ENCODE measurements around the gene ADARB2.

ADARB2 gene

DNA sequence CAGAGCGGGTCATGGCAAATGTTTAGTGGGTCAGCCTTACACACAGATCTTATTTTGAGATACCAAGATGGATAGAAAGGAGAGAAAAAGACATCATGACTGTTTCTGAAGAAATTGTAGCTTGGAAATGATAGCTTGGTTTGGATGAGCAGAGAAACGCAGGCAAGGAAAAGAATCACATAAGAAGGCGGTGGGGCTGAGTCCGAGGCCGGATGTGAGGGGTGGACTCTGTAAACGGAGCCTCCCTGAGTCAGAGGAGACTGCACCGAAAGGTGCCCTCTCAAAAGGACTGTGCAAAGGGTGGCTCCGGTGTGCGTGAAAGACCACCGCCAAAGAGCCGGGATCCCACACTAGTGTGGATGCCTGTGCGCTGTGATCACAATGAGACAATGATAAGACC, 53.7 kb downstream of the ADARB2 start:
- DNase-seq: no peak

DNA sequence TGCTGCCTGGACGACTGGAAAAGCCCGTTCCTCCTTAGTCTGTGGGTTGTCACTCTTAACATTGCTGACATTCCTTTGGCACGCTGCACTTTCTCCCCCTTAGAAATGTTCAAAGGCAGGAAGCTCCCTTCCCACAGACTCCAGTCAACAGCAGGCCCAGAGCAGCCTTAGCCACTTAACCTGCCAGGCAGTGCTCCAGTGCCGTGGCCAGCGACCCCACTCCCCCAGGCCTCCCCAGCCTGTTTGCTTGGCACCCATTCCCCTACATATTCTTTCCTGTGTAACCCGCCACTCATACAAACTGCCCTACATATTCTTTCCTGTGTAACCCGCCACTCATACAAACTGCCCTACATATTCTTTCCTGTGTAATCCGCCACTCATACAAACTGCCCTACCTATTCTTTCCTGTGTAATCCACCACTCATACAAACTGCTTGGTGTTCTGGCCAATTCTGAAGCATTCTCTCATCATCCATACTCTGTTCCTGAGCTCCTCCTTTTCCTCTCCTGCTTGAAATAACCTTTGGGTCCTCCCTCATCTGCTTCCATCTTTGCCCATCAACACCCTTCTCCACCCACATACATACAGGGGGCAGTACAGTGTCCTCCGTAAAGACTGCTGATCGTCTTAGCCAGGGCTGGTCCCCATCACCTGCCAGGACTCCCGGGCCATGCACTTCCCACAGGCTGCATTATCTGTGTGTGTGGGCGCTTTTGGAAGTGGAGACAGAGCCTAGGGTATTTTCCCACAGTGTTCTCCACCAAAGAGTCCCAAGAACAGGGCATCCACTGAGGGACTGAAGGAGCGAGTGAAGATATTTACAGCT, 57.3 kb downstream of the ADARB2 start:
- DNase-seq: no peak

DNA sequence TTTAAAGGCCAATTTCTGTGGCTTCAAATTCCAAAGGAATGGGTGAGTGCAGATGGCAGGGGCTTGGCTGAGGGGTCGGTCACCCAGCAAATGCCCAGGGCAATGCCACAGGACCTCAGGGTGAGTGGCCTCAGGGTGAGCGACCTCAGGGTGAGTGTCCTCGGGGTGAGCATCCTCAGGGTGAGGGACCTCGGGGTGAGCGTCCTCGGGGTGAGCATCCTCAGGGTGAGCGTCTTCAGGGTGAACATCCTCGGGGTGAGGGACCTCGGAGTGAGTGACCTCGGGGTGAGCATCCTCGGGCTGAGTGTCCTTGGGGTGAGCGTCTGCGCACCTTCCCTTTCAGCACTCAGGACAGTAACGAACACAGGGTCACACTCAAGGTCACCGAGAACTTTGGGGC, 59.2 kb downstream of the ADARB2 start:
- no peak for DNase-seq

DNA sequence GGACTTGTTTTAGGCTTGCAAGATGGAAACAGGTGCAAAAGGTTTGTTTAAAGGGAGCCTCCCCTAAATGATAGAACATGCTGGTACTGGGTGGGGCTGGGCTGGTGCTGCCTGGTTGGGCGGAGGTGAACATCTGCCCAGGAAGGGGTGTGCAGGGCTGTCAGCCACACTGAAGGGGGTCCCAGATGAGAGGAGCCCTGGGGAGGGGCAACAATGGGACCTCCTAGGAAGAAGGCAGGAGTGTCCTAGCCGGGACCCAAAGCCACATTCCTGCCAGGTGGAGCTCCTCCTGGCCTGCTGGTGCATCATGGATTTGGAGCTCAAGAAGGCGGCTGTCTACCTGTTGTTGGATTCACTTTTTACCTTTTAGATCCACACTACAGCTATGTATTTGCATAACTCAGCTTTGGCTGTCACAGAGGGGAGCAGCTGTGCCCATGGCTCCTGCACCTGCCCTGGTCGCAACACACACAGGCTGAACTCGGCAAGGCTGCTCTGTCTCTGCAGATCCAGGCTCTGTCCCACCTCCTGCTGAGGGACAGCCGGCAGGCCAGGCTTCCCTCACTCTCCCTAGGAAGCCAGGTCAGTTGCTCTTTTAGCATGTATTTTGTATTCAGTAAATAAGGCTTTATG, 59.9 kb downstream of the ADARB2 start:
- DNase-seq: peak; percentile 8 to 15

DNA sequence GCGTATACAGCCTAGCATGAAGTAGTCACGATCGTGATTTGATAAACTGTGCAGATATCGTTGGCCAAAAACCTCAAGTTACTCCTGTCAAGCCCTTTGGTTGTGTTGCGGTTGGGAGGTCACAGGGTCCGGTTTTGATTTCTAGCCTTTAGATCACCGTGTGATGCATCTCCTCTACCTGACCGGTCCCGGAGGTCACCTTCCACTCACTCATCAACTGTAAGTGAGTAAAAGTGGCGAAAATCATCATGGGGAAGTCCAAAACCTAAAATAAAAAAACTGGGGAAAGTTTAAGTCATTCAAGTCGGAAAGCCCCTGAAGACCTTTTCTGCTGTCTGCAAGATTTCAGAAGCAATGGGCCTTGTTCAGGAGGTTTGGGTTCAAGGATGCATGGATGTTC, 62.8 kb downstream of the ADARB2 start:
- no peak for DNase-seq

DNA sequence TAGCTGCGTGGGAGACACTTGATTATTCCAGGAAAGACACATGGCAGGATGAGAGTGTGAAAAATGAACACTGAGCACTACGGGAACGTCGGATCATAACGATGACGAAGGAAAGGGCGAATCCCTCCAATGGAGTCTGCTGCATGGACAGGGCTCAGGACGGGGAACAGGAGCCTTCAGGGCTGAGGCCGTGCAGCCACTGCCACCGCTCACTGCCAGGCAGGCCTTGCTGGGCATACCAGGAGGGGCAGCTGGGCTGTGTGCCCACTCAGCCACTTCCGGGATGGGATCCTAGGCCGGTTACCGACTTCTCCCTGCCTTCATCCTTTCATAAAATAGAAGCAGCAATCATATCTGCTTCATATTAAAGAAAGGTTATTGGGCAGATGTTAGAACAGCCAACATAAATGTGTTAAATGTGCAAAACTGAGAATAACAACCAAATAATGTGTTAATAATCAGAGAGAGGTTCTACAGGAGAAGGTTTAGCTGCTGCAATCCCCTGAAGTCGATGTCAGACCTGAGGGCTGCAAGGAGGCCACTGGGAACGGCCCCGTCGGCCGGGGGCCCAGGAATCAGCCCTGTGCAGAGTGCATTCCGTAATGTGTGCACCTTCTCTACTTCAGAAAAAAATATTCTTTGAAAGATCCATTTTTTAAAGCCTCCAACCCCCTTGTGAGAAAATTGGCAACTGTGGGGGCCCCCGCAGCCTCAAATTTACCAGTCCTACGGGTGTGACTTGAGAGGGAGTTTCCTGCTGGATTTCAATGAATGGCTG, 63.6 kb downstream of the ADARB2 start:
- DNase-seq: no peak

DNA sequence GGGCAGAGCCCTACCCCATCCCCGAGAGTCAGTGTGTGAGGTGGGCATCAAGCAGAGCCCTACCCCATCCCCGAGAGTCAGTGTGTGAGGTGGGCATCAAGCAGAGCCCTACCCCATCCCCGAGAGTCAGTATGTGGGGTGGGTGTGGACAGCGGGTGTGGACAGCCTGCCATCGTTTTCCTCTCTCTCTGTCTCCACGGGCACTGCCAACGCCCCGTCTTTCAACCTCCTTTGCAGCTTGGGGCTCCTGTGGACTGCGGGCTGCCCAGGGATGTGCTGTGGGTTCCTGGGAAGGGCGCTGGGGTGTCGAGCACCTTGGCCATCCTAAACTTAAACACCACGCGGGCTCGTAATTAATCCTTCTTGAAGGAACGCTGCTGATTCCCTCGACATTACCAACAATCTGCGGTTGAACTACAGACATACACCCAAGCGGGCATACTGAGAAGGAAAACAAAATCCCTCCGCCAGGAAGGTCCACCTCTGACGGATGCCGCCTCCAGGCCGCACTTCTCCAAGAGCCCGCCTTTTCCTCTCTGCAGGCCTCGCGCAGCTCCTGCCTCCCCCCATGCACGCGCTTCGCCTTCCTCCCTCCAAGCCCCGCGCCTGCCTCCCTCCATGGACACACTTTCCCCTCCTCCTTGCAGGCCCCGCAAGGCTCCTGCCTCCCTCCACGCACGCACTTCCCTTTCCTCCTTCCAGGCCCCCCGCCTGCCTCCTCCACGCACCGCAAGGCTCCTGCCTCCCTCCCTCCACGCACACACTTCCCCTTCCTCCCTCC, 65.1 kb downstream of the ADARB2 start:
- no peak for DNase-seq

DNA sequence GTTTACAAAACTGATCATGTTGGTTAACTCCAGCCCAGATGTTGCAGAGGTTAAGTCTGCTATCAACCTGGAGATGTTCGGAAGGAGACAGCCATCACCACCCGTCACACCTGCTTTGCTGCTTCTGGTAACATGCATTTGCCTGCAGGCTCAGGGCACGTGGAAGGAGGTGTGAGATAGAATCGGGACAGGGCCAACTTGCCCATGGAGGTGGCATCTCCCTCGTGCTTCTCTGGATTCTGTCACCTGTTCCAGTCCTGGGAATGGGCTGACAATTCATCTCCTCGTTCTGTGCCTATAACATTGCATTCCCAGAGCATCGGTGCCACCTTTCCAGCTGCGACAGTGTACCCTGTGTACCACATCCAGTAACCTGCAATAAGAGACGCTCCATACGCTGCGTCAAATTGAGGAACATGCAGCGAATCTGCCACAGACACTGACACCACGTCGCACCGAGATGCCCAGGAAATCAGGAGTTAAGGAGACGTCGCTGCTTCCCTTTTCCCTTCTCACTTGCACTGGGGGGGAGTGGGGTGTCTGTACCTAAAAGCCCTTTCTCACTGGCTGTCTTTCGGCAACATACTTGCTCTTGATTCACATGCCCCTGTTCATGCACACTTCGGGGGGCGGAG, 65.8 kb downstream of the ADARB2 start:
- no peak for DNase-seq

DNA sequence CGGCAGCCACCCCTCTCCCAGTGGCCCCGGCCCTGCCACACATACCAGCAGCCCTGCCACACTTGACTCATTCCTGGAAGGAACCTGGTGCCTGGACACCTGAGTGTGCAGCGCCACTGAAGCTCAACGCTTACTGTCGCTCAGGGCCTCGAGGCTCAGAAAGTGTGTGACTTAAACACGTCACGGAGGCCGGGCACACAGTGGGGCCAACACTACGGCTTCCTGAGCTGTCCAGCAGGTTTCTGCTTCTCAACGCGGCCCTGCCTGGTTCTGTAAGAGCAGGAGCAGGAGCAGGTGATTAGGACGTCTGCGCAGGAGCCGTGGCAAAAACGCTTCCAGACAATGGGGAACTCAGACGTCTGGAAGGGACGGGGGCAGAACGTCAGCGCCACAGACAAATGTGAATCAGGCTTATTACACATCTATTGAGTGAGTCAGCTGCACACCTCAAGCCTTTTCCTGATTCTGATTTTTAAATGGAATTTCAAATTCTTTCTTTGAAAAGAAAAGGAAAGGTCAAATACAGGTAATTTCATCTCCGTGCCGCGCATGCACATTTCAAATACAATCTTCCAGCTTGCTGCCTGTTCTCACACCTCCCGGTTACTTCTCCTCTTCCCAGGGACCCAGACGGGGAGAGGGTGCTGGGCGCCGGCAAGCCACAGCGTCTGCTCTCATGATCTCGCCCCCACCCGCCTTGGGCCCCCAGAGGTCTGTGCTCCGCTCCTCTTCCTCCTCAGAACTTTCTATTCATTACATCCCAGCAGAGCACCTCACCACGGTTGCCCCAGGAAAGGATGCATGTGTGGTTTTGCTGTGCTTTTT, 66.6 kb downstream of the ADARB2 start:
- no peak for DNase-seq

DNA sequence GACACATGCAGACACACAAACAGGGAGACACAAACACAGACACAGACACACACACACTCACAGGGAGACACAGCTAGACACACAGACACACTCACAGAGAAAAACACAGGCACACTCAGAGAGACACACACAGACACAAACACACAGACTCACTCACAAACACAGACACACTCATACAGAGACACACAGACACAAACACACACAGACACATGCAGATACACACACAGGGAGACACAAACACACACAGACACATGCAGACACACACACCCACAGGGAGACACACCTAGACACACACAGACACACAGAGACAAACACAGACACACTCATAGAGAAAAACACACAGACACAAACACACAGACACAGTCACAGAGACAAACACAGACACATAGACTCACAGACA, 67.9 kb downstream of the ADARB2 start:
- no peak for DNase-seq

DNA sequence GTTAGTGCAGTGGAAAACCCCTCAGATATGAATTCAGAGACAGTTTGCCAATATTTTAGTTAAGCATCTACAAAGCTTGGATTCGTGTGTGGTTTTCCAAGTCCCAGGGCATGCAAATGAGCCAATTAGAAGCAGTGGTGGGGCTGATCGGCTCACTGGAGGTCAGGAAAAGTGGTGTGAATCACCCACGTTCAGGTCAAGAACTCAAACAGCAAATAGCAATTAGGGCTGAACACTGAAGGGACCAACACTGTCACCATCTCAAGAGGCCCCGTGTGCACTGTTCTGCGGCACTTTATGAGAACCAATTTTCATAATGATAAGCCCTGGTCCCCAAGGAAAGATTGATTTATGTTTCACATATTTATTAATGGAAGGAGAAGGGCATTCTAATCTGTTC, 68.9 kb downstream of the ADARB2 start:
- no peak for DNase-seq

DNA sequence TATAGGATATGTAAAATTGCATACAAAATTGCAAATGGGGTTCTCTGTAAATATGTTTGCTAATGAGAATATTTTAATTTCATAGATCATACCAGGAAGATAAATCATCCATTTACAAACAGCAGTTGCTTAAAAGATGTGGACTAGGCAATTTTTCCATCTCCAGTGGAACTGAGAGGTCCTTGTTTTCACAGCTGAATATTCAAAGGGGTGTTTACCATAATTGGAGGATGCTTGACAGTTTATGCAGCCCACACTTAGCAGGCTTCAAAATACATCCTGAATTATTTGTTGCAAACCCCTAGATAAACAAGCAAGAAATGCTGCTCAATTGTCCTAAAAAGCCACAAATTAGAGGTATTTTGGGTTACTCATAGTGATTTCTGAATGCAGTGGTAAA, 69.9 kb downstream of the ADARB2 start:
- DNase-seq: no peak

DNA sequence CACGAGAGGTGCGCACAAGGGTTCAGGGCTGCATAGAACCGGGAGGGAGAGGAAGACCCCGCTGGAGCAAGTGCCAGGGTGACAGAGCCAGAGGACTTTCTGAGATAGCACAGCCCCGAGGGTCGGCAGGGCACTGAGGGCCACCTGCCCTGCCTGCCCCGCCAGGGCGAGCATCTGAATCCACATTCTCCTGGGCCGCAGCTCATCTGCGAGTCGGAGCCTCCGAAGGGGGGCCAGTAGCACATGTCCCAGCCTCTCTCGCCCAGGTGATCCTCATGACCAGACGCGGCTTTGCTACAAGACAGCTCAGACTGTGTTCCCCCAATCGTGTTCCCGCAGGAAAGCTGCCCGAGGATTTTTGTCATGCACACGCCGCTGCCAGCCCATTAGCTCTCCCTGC, 71.2 kb downstream of the ADARB2 start:
- no peak for DNase-seq

DNA sequence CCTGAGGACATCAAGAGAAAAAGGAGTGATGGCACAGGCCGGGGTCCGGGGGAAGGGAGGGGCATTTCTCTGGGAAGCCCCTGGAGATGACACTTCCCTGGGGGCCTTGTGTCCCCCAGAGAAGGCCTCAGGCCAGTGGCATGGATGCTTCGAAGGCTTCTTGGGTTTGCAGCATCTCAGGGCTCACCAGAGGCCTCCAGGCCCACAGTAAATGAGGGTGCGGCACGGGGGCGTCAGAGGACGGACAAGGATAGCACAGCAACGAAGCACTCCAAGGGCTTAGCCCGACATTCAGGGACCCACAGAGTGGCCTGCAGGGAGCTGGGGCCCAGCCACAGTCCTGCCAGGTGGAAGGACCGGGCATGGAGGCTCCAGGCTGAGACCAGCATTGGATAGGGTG, 71.6 kb downstream of the ADARB2 start:
- no peak for DNase-seq

DNA sequence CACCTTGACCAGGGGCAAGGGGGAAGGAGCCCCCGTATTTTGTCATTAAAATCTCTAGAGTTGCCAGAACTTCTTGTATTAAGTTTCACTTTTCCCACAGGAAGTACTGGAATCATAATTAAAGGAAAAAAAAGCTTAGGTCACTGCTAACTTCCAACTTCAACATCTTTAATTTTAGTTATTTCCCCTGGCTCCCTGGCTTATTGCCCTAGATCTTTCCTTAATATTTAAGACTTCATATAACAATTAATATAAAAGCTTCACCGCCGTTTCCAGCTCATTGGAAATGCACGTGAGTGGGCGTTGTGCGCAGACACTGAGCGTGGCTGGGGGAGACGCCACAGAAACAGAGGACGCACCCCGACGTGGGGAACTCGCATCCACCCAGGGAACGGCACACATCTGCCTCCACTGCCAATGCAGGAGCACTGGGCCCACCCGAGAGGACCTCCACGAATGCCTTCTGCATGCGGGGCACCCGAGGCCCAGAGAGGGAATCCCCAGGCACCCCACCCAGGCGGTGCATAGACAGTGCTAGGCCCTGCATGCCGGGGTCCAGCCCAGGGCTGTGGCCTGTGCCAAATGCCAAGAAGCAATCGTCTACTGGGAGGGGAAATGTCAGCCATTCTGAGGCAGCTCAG, 72.2 kb downstream of the ADARB2 start:
- DNase-seq: no peak

DNA sequence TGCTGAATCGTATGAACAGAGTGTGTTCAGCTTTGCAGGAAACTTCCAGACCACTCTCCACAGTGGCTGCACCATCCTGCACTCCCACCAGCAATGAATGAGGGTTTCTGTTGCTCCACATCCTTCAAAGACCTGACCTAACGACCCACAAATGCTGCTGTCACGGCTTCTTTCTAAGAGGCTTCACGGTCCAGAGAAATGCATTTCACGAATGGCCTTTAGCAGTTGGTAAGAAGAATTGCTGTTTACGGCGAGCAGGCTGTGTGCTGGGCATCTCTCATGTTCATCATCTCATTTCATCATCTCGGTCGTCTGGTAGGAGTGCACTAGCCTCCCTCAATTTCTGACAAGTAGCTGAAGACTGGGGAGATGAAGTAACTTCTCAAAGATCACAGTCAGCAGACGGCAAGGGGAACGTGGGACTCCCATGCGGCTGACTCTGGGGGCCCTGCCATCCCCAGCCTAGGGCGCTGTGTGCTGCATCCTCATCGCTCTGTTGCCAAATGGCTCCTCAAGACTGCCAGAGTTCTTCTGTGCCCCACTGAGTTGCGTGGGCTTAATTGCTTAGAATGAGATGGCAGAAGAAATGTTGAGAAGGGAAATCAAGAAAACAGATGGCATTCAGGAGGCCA, 72.9 kb downstream of the ADARB2 start:
- DNase-seq: no peak

DNA sequence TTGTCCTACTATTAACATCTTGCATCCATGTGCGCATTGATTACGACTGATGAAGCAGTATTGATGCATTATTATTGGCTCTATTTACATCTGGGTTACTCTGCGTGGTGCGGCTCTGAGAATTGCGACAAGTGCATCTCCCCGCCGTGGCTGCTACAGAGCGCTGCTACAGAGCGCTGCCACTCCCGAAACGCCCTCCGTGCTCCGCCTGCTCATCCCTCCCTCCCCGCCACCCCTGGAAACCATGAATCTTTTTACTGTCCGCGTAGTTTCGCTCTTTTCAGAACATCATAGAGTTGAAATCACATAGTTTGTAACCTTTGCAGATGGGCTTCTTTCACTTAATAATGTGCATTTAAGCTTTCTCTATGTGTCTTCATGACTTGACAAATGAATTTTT, 74.1 kb downstream of the ADARB2 start:
- no peak for DNase-seq

DNA sequence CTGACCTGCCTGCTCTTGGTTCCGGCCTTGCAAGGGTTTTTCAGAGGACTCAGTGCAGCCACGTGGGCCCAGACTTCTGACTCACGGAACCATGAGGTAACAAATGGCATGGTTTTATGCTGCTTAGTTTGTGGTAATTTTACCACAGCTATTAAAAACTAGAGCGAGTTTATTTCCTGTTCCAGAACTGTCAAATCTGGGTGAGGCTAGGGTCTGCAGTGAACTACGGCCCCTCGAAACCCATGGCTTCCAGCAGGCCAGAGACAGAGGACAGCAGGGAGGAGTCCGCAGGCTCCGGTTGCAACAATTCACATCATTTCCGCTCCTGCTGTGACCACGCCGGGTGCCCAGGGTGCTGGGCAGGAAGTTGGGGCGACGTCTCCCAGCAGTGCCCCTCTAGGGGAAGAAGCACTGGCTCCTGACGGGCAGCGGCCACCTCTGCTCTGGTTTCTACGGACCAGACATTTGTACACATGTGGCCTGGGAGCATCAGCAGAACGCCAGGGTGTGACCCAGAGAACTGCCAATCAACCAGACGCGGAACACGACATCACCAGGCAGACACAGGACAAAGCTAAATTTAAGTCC, 74.8 kb downstream of the ADARB2 start:
- DNase-seq: no peak

DNA sequence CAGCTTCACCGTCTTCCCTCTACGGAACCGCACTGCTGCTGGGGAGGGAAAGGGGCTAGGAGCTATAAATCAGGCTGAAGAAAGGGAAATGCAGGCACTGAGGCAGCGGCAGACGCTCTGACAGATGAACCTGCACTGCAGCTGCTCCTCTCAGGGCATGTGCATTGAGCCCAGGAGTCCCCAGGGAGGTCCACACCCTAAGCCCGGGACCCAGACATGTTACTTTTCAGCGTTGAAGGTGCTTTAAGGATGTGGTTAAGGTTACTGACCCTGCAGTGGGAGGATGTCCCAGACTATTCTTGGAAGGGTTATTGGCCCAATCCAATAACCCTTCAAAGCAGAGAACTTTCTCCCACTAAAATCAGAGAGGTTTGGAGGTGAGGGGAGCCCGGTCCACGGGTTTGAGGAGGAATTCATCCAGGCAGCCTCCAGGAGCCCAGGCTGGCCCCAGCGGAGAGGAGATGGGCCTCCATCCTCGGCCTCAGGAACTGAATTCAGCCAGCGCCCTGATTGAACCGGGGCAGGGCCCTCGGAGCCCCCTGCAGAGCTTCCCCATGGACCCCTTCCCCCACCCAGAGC, 75.4 kb downstream of the ADARB2 start:
- no peak for DNase-seq

DNA sequence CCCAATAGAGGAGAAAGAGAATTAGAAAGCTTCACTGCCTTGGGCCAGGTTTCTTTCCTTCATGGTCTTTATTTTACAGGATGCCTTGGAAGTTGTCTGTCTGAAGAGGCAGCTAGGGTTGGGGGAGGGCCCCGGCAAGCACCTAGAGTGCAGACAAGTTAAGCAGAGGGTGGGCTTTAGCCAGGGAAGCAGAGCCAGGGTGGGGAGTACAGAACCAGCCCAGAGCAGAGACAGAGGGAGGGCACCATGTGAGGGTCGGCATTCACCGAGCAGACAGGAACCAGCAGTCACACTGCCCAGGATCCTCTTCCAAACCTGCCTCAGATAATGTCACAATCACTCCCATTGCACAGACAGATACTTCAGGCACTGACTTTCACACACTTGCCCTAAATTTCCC, 75.9 kb downstream of the ADARB2 start:
- no peak for DNase-seq
